HCT116 (cell line): ENCODE measurements around the gene CPNE7. TPM values are rescaled to one million over a fixed set of nuclear protein-coding genes. Genes with fewer than 3 reads are reported as not detected.

Source experiments
- ATAC-seq: fragments of 200-7000 bp; cut with Tn5 transposase; 2 replicates; pipeline ENCODE4 v1.9.1; 2020; ENCODE audit warnings: mild to moderate bottlenecking, moderate library complexity
- BruUV-seq: library from RNA; stranded (reverse); fragments of 400-500 nt; replicated peaks from 2 replicates; lab custom pipeline; 2021; lab: Mats Ljungman, UMichigan
- CTCF ChIA-PET: fragments of 300-600 bp; sonication (Branson Sonifier 250); formaldehyde crosslinking; loops from one replicate; lab custom pipeline; 2021; ENCODE audit warnings: antibody characterized with exemption; lab: Charles Lee
- POLR2A ChIA-PET: fragments of 300-600, 350-600 bp; sonication (Branson Sonifier 250); formaldehyde crosslinking; loops from one replicate; lab custom pipeline; 2021; ENCODE audit warnings: antibody characterized with exemption; lab: Charles Lee
- RAD21 ChIA-PET, 2 experiments: fragments of 300-600 bp; sonication (Branson Sonifier 250); formaldehyde crosslinking; loops; one replicate each; lab custom pipeline; 2023; ENCODE audit warnings: low total read pairs in 2 of 2; ENCODE audit not compliant: uncharacterized antibody in 2 of 2, unreplicated experiment in 2 of 2, low non-redundant PET in 1 of 2; lab: Charles Lee
- DNase-seq: peaks from one replicate; pipeline ENCODE4 v3.0.0-alpha.2; 2010; ENCODE audit warnings: low read depth, low spot score
- H2AFZ ChIP-seq: fragments of 200-600 bp; shearing (Covaris generic), sonication (generic); 2 replicates; pipeline ENCODE4 v1.6.1; 2017; ENCODE audit warnings: low read depth, mixed run types, mixed read lengths, antibody characterized with exemption, low read length; ENCODE audit not compliant: poor library complexity, severe bottlenecking
- H3K27ac ChIP-seq: 2 replicates; pipeline ENCODE4 v1.5.1; 2012; ENCODE audit warnings: low read depth, low read length
- H3K27me3 ChIP-seq: fragments of 200-600 bp; sonication (generic); 2 replicates; pipeline ENCODE4 v1.6.1; 2016; ENCODE audit warnings: mixed run types, low read length, mixed read lengths; ENCODE audit not compliant: insufficient read depth
- H3K36me3 ChIP-seq, 2 experiments: fragments of 200-500 bp in 1 of 2; fragments of 200-600 bp in 1 of 2; sonication (Bioruptor generic) in 1 of 2; sonication (generic) in 1 of 2; 2 replicates each; pipeline versions ENCODE4 v1.5.1 to v1.6.1; 2014 to 2016; ENCODE audit warnings: low read length in 2 of 2, inconsistent platforms in 1 of 2, mixed read lengths in 1 of 2, mixed run types in 1 of 2; ENCODE audit not compliant: insufficient read depth in 2 of 2, control insufficient read depth in 1 of 2
- H3K4me1 ChIP-seq, 2 experiments: fragments of 200-600 bp in 1 of 2; sonication (generic) in 1 of 2; 2 replicates each; pipeline versions ENCODE4 v1.5.1 to v1.6.1; 2012 to 2017; ENCODE audit warnings: low read length in 2 of 2, inconsistent platforms in 1 of 2, mild to moderate bottlenecking in 1 of 2, mixed read lengths in 1 of 2, mixed run types in 1 of 2, moderate library complexity in 1 of 2; ENCODE audit not compliant: insufficient read depth in 2 of 2, control insufficient read depth in 1 of 2
- H3K4me2 ChIP-seq: fragments of 200-600 bp; sonication (generic); 2 replicates; pipeline ENCODE4 v1.6.1; 2017; ENCODE audit warnings: mixed run types, low read length, mixed read lengths
- H3K4me3 ChIP-seq, 2 experiments: fragments of 200-600 bp in 1 of 2; sonication (generic) in 1 of 2; replicated peaks in 1 of 2; 2 replicates each; pipeline ENCODE4 v1.5.1; 2011 to 2016; ENCODE audit warnings: low read length in 2 of 2, control low read depth in 1 of 2, low read depth in 1 of 2, mild to moderate bottlenecking in 1 of 2, mixed read lengths in 1 of 2, mixed run types in 1 of 2
- H3K79me2 ChIP-seq: fragments of 200-600 bp; sonication (generic); 2 replicates; pipeline ENCODE4 v1.6.1; 2017; ENCODE audit warnings: mild to moderate bottlenecking, mixed run types, low read length, moderate library complexity, mixed read lengths; ENCODE audit not compliant: insufficient read depth
- H3K9ac ChIP-seq: fragments of 200-600 bp; sonication (generic); 2 replicates; pipeline ENCODE4 v1.6.1; 2016; ENCODE audit warnings: low read length, mixed read lengths
- H3K9me2 ChIP-seq: fragments of 200-600 bp; sonication (generic), shearing (Covaris generic); 2 replicates; pipeline ENCODE4 v1.6.1; 2017; ENCODE audit warnings: mixed run types, mild to moderate bottlenecking, moderate library complexity; ENCODE audit not compliant: insufficient read depth
- H3K9me3 ChIP-seq, 2 experiments: fragments of 200-500 bp in 1 of 2; fragments of 200-600 bp in 1 of 2; sonication (Bioruptor generic) in 1 of 2; sonication (generic) in 1 of 2; 2 replicates each; pipeline ENCODE4 v1.6.1; 2014 to 2017; ENCODE audit warnings: low read length in 2 of 2, mixed read lengths in 2 of 2, inconsistent platforms in 1 of 2, low read depth in 1 of 2, mild to moderate bottlenecking in 1 of 2, mixed run types in 1 of 2, moderate library complexity in 1 of 2; ENCODE audit not compliant: control insufficient read depth in 1 of 2, insufficient read depth in 1 of 2
- H4K20me1 ChIP-seq: fragments of 200-600 bp; sonication (generic), shearing (Covaris generic); 2 replicates; pipeline ENCODE4 v1.6.1; 2017; ENCODE audit warnings: mixed run types, mild to moderate bottlenecking, moderate library complexity; ENCODE audit not compliant: insufficient read depth
- ATF3 ChIP-seq: IDR thresholded peaks from 2 replicates; pipeline ENCODE4 v1.6.1; 2012
- EGR1 ChIP-seq: IDR thresholded peaks from 2 replicates; pipeline ENCODE4 v1.6.1; 2012; ENCODE audit warnings: low read depth
- EZH2 ChIP-seq: fragments of 200-600 bp; sonication (generic); IDR thresholded peaks from 2 replicates; pipeline ENCODE4 v1.6.1; 2017; ENCODE audit warnings: antibody characterized with exemption, mixed run types
- EZH2phosphoT487 ChIP-seq: fragments of 200-600 bp; IDR thresholded peaks from 2 replicates; pipeline ENCODE4 v1.6.1; 2018; ENCODE audit warnings: antibody characterized with exemption, borderline replicate concordance
- FOSL1 ChIP-seq: IDR thresholded peaks from 2 replicates; pipeline ENCODE4 v1.6.1; 2012; ENCODE audit warnings: low read depth
- POLR2A ChIP-seq: IDR thresholded peaks from 2 replicates; pipeline ENCODE4 v1.7.0; 2011; ENCODE audit warnings: borderline replicate concordance; ENCODE audit not compliant: insufficient read depth, insufficient read length; ENCODE audit errors: extremely low read depth
- POLR2AphosphoS5 ChIP-seq: IDR thresholded peaks from 2 replicates; pipeline ENCODE4 v1.6.1; 2011; ENCODE audit warnings: mild to moderate bottlenecking, low read depth, low read length, moderate library complexity
- SIN3A ChIP-seq: IDR thresholded peaks from 2 replicates; pipeline ENCODE4 v1.6.1; 2012; ENCODE audit warnings: low read depth
- SP1 ChIP-seq: IDR thresholded peaks from 2 replicates; pipeline ENCODE4 v1.6.1; 2012; ENCODE audit warnings: low read depth
- SRF ChIP-seq: IDR thresholded peaks from 2 replicates; pipeline ENCODE4 v1.6.1; 2012; ENCODE audit warnings: low read depth
- TCF7L2 ChIP-seq: IDR thresholded peaks from 2 replicates; pipeline ENCODE4 v1.7.0; 2011; ENCODE audit warnings: borderline replicate concordance, inconsistent platforms; ENCODE audit not compliant: insufficient read depth, insufficient read length; ENCODE audit errors: extremely low read depth
- YY1 ChIP-seq: IDR thresholded peaks from 2 replicates; pipeline ENCODE4 v1.6.1; 2011; ENCODE audit warnings: low read length, low read depth, moderate library complexity, mild to moderate bottlenecking; ENCODE audit not compliant: insufficient replicate concordance; ENCODE audit errors: extremely low read depth
- ZFX ChIP-seq: fragments of 450-650 bp; IDR thresholded peaks from 2 replicates; pipeline ENCODE4 v1.6.1; 2017
- ZNF274 ChIP-seq: fragments of 200-500 bp; sonication (Bioruptor generic); IDR thresholded peaks from 2 replicates; pipeline ENCODE4 v1.6.1; 2014; ENCODE audit warnings: mild to moderate bottlenecking, low read depth, low read length, inconsistent platforms
- intact Hi-C: fragments of 100-400 bp; cut with micrococcal nuclease; formaldehyde crosslinking; loops from 2 replicates; pipeline ENCODE4 v1.10.0; 2022
- total RNA-seq: library from RNA; stranded (reverse); gene quantifications from one replicate; pipeline ENCODE4 v1.2.1, GENCODE V29; 2021; ENCODE audit not compliant: unreplicated experiment
- TF ChIP-seq, protein P1 (sequence below): IDR thresholded peaks from 2 replicates; pipeline ENCODE4 v1.6.1; 2012
- TF ChIP-seq, protein P2 (sequence below), 3 experiments: fragments of 200-600 bp in 1 of 3; sonication (generic) in 1 of 3; IDR thresholded peaks in 2 of 3; conservative IDR thresholded peaks in 1 of 3; 2 replicates each; pipeline ENCODE4 v1.5.1; 2012 to 2017; ENCODE audit warnings: low read depth in 2 of 3, low read length in 2 of 3, antibody characterized with exemption in 1 of 3, borderline replicate concordance in 1 of 3, control low read depth in 1 of 3, mild to moderate bottlenecking in 1 of 3, mixed read lengths in 1 of 3, mixed run types in 1 of 3, moderate library complexity in 1 of 3; ENCODE audit not compliant: insufficient read depth in 1 of 3

The CPNE7 gene
- total RNA-seq, 1 experiment from 2014 or later = 201 TPM

DNA sequence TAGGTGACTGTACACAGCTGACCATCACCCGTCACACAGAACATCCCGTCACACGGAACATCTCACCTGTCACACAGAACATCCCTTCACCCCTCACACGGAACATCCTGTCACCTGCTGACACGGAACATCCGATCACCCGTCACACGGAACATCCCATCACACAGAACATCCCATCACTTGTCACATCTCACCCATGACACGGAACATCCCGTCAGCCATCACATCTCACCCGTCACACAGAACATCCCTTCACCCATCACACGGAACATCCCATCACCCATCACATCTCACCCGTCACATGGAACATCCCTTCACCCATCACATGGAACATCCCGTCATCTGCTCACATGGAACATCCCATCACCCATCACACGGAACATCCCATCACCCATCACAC is 3.8 kb downstream of the CPNE7 start:
- DNase-seq = no peak
- CTCF ChIA-PET = interaction anchor here (1.3 kb wide), 1 partner anchor 14 kb away, joined by 4 read pairs; no protein-coding TSS in a partner anchor
- H3K9ac ChIP-seq = no peak overlapping the region
- H3K4me3 ChIP-seq = no peak overlapping the region
- TF ChIP-seq POLR2AphosphoS5 (no peak), EZH2 (no peak), EGR1 (no peak), POLR2A (no peak), ZNF274 (no peak), FOSL1 (no peak), ZFX (no peak), YY1 (no peak), SIN3A (no peak), SRF (no peak), EZH2phosphoT487 (no peak), ATF3 (no peak), TCF7L2 (no peak), SP1 (no peak)
- TF ChIP-seq, protein P1, sequence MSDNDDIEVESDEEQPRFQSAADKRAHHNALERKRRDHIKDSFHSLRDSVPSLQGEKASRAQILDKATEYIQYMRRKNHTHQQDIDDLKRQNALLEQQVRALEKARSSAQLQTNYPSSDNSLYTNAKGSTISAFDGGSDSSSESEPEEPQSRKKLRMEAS = no peak
- TF ChIP-seq, protein P2, sequence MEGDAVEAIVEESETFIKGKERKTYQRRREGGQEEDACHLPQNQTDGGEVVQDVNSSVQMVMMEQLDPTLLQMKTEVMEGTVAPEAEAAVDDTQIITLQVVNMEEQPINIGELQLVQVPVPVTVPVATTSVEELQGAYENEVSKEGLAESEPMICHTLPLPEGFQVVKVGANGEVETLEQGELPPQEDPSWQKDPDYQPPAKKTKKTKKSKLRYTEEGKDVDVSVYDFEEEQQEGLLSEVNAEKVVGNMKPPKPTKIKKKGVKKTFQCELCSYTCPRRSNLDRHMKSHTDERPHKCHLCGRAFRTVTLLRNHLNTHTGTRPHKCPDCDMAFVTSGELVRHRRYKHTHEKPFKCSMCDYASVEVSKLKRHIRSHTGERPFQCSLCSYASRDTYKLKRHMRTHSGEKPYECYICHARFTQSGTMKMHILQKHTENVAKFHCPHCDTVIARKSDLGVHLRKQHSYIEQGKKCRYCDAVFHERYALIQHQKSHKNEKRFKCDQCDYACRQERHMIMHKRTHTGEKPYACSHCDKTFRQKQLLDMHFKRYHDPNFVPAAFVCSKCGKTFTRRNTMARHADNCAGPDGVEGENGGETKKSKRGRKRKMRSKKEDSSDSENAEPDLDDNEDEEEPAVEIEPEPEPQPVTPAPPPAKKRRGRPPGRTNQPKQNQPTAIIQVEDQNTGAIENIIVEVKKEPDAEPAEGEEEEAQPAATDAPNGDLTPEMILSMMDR (IDR thresholded peaks at IDR 0.05 in 2 of 3, conservative IDR thresholded peaks at IDR 0.05 in 1 of 3; ENCODE audit: borderline replicate concordance in 1 of 3, insufficient read depth in 1 of 3, low read depth in 2 of 3, low read length in 2 of 3) = no peak
- TF ChIP-seq, all 23 proteins: peak for 0
- RAD21 ChIA-PET = no interaction called here
- ATAC-seq = no peak
- TSS peak; percentile 20 for BruUV-seq
- Histone ChIP-seq H3K4me1 (peaks cover 16 to 47% of the 10 kb centered on the region in 2 experiments), H3K9me2 (no peaks in the 10 kb centered on the region), H3K27me3 (no peaks in the 10 kb centered on the region), H2AFZ (no peak overlapping the region), H3K36me3 (peaks cover 22 to 65% of the 10 kb centered on the region in 2 experiments; a peak in 3 of 4 replicates), H3K27ac (no peak overlapping the region), H3K4me2 (no peak overlapping the region), H3K79me2 (peaks cover 59% of the 10 kb centered on the region), H3K9me3 (peaks cover 0 to 4% of the 10 kb centered on the region in 2 experiments; a peak in 1 of 4 replicates), H4K20me1 (no peaks in the 10 kb centered on the region; the same call in 1 of the 2 replicates)
- POLR2A ChIA-PET = no interaction called here
- intact Hi-C loops = no loop called here
